Endothelial cell of umbilical vein (primary cell): ENCODE results near the gene TRIM17. TPM values are rescaled to one million over a fixed set of nuclear protein-coding genes. Genes with fewer than 3 reads are reported as not detected.

Source experiments
- BruUV-seq: library from RNA; stranded (reverse); fragments of 400-500 nt; replicated peaks from 2 replicates; lab custom pipeline; 2021; lab: Mats Ljungman, UMichigan
- CTCF ChIA-PET: fragments of 300-600, 350-600 bp; sonication (Branson Sonifier 250); formaldehyde crosslinking; loops from one replicate; lab custom pipeline; 2021; ENCODE audit warnings: antibody characterized with exemption, inconsistent platforms; lab: Charles Lee
- POLR2A ChIA-PET: fragments of 300-600, 350-600 bp; sonication (Branson Sonifier 250); formaldehyde crosslinking; loops from one replicate; lab custom pipeline; 2021; ENCODE audit warnings: antibody characterized with exemption, inconsistent platforms; lab: Charles Lee
- DNase-seq: peaks from one replicate; pipeline ENCODE4 v3.0.0-alpha.2; 2011; ENCODE audit warnings: low read depth, low spot score
- FAIRE-seq: peaks from 2 replicates; lab custom pipeline; 2011; peaks lifted over from hg19 to GRCh38; lab: Jason Lieb, UNC
- H2AFZ ChIP-seq: 2 replicates; pipeline ENCODE4 v1.6.0; 2012; ENCODE audit warnings: low read depth, low read length, control low read depth, inconsistent platforms
- H3K27ac ChIP-seq: 2 replicates; pipeline ENCODE4 v1.5.1; 2011; ENCODE audit warnings: low read depth, mild to moderate bottlenecking, control low read depth, low read length, moderate library complexity; ENCODE audit not compliant: insufficient read depth
- H3K27me3 ChIP-seq, 2 experiments: 2 replicates each; pipeline versions ENCODE4 v1.6.0 to v1.6.1; 2011; ENCODE audit warnings: low read length in 2 of 2, mixed read lengths in 1 of 2; ENCODE audit not compliant: control insufficient read depth in 2 of 2, insufficient read depth in 2 of 2
- H3K36me3 ChIP-seq, 2 experiments: 2 replicates in 1 of 2; 3 replicates in 1 of 2; pipeline ENCODE4 v1.5.1; 2011; ENCODE audit warnings: low read length in 2 of 2, mild to moderate bottlenecking in 1 of 2, moderate library complexity in 1 of 2; ENCODE audit not compliant: control insufficient read depth in 2 of 2, insufficient read depth in 2 of 2; ENCODE audit errors: extremely low read depth in 1 of 2
- H3K4me1 ChIP-seq: 3 replicates; pipeline ENCODE4 v1.5.1; 2011; ENCODE audit warnings: mild to moderate bottlenecking, low read length; ENCODE audit not compliant: control insufficient read depth, insufficient read depth; ENCODE audit errors: extremely low read depth
- H3K4me2 ChIP-seq: 2 replicates; pipeline ENCODE4 v1.6.1; 2011; ENCODE audit warnings: low read length, control low read depth, mixed read lengths; ENCODE audit not compliant: insufficient read depth
- H3K4me3 ChIP-seq, 3 experiments: fragments of 200-600 bp in 1 of 3; sonication (generic), shearing (Covaris generic) in 1 of 3; replicated peaks in 1 of 3; 2 replicates each; pipeline ENCODE4 v1.5.1; 2011 to 2016; ENCODE audit warnings: control low read depth in 3 of 3, low read length in 3 of 3, mild to moderate bottlenecking in 2 of 3, inconsistent platforms in 1 of 3, low read depth in 1 of 3, moderate library complexity in 1 of 3; ENCODE audit not compliant: insufficient read depth in 1 of 3
- H3K79me2 ChIP-seq: 2 replicates; pipeline ENCODE4 v1.6.0; 2012; ENCODE audit warnings: low read length, inconsistent platforms; ENCODE audit not compliant: control insufficient read depth, insufficient read depth
- H3K9ac ChIP-seq: replicated peaks from 2 replicates; pipeline ENCODE3; 2011; ENCODE audit warnings: low read length, control low read depth; ENCODE audit not compliant: insufficient read depth; ENCODE audit errors: extremely low read depth
- H3K9me1 ChIP-seq: replicated peaks from 3 replicates; pipeline ENCODE4 v1.6.0; 2011; ENCODE audit warnings: mild to moderate bottlenecking, low read length; ENCODE audit not compliant: control insufficient read depth, insufficient read depth; ENCODE audit errors: extremely low read depth
- H3K9me3 ChIP-seq: replicated peaks from 2 replicates; pipeline ENCODE4 v1.5.1; 2012; ENCODE audit warnings: low read length, inconsistent platforms; ENCODE audit not compliant: control insufficient read depth, insufficient read depth
- H4K20me1 ChIP-seq: replicated peaks from 2 replicates; pipeline ENCODE3; 2011; ENCODE audit warnings: mild to moderate bottlenecking, low read length; ENCODE audit not compliant: control insufficient read depth, insufficient read depth; ENCODE audit errors: extremely low read depth
- FOS ChIP-seq: IDR thresholded peaks from 2 replicates; pipeline ENCODE4 v1.6.1; 2011; ENCODE audit warnings: mild to moderate bottlenecking, low read length, moderate library complexity, borderline replicate concordance; ENCODE audit not compliant: insufficient read depth
- GATA2 ChIP-seq: IDR thresholded peaks from 2 replicates; pipeline ENCODE4 v1.7.0; 2011; ENCODE audit warnings: low read depth, mild to moderate bottlenecking, moderate library complexity, mixed read lengths, low read length; ENCODE audit not compliant: insufficient read length, insufficient read depth
- POLR2AphosphoS5 ChIP-seq: IDR thresholded peaks from 2 replicates; pipeline ENCODE4 v1.6.1; 2012; ENCODE audit warnings: low read depth, mild to moderate bottlenecking, control low read depth, low read length, moderate library complexity; ENCODE audit not compliant: insufficient read depth
- dilution Hi-C: fragments of 300-500 bp; cut with MboI; formaldehyde crosslinking; loops from one replicate; pipeline ENCODE4 v1.15.0; 2019; ENCODE audit warnings: low sequenced_read_pairs; ENCODE audit not compliant: extremely low pct_ligation_motif_present
- intact Hi-C: fragments of 100-400 bp; cut with micrococcal nuclease; formaldehyde crosslinking; loops from one replicate; pipeline ENCODE4 v1.10.0; 2022
- polyA plus RNA-seq, 4 experiments: library from polyadenylated mRNA; depleted of rRNA in 3 of 4; stranded (reverse) in 3 of 4; unstranded in 1 of 4; fragments of >200 nt; gene quantifications; 2 replicates each; pipeline versions ENCODE4 v1.2.1 to v1.2.3, GENCODE V29; 2011 to 2012; ENCODE audit warnings: missing spikeins in 1 of 4
- total RNA-seq: library from RNA; stranded (reverse); gene quantifications from 2 replicates; pipeline ENCODE4 v1.2.3, GENCODE V29; 2021
- TF ChIP-seq, protein P1 (sequence below), 2 donors: IDR thresholded peaks; 1 replicate in 1 of 2; 2 replicates in 1 of 2; pipeline ENCODE4 v1.5.1; 2011; ENCODE audit warnings: low read length in 2 of 2, mild to moderate bottlenecking in 2 of 2, moderate library complexity in 2 of 2, control low read depth in 1 of 2, inconsistent platforms in 1 of 2, low read depth in 1 of 2; ENCODE audit not compliant: insufficient read depth in 1 of 2; ENCODE audit errors: extremely low read depth in 1 of 2
- TF ChIP-seq, protein P2 (sequence below): IDR thresholded peaks from 2 replicates; pipeline ENCODE4 v1.6.1; 2011; ENCODE audit not compliant: insufficient read depth, insufficient read length

Gene TRIM17
- total and polyA plus RNA-seq, 2 donors (not counting 3 experiments of a cell fraction or from before 2014, with no cell fraction given) = not detected

- peaks cover 5% of the 10 kb centered on the region for H3K4me1 ChIP-seq
- DNase-seq = peak; percentile 75
- no peaks in the 10 kb centered on the region for H3K27me3 ChIP-seq
- H4K20me1 ChIP-seq = no peaks in the 10 kb centered on the region
- no peak overlapping the region for H3K4me2 ChIP-seq
- no peaks in the 10 kb centered on the region for H3K79me2 ChIP-seq
- H3K4me3 ChIP-seq = no peak overlapping the region
- no peak overlapping the region for H3K27ac ChIP-seq
- ChIA-PET POLR2A (no interaction called here), CTCF (interaction anchor here (0.6 to 3.0 kb wide), 41 partner anchors 8 to 394 kb away, joined by 3 to 42 read pairs (median 4); partner anchors contain the start of genes IBA57, RNF187 and TRIM11)
- peaks cover 2 to 16% of the 10 kb centered on the region in 2 experiments for H3K36me3 ChIP-seq
- H3K9me3 ChIP-seq = no peaks in the 10 kb centered on the region
- dilution Hi-C loops = no loop called here
- TF ChIP-seq, protein P1, sequence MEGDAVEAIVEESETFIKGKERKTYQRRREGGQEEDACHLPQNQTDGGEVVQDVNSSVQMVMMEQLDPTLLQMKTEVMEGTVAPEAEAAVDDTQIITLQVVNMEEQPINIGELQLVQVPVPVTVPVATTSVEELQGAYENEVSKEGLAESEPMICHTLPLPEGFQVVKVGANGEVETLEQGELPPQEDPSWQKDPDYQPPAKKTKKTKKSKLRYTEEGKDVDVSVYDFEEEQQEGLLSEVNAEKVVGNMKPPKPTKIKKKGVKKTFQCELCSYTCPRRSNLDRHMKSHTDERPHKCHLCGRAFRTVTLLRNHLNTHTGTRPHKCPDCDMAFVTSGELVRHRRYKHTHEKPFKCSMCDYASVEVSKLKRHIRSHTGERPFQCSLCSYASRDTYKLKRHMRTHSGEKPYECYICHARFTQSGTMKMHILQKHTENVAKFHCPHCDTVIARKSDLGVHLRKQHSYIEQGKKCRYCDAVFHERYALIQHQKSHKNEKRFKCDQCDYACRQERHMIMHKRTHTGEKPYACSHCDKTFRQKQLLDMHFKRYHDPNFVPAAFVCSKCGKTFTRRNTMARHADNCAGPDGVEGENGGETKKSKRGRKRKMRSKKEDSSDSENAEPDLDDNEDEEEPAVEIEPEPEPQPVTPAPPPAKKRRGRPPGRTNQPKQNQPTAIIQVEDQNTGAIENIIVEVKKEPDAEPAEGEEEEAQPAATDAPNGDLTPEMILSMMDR (IDR thresholded peaks at IDR 0.05; ENCODE audit: extremely low read depth in 1 of 2, insufficient read depth in 1 of 2, low read depth in 1 of 2, low read length in 2 of 2) = peak; percentile 69 to 85
- TF ChIP-seq FOS (no peak), POLR2AphosphoS5 (no peak), GATA2 (no peak)
- TF ChIP-seq, protein P2, sequence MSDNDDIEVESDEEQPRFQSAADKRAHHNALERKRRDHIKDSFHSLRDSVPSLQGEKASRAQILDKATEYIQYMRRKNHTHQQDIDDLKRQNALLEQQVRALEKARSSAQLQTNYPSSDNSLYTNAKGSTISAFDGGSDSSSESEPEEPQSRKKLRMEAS = no peak
- FAIRE-seq = peak; percentile 88
- H3K9ac ChIP-seq = no peak overlapping the region
- H2AFZ ChIP-seq = no peak overlapping the region
- no peaks in the 10 kb centered on the region for H3K9me1 ChIP-seq
- intact Hi-C loops = loop anchor here (1.0 to 2.0 kb wide), 7 partner anchors 13 to 394 kb away; partner anchors contain the start of gene TRIM11
- no TSS peak for BruUV-seq
Measured at GRCh38 chr1:228393268-228393701, 23.4 kb downstream of the TRIM17 start.
